ENCODE results near the gene GRPR.
A peak's percentile ranks its signal among the peaks of the same experiment; 100 is the strongest.
"Not testable (repeated sequence)": the region's sequence is repeated elsewhere in the genome, so short reads cannot be mapped to it uniquely, and the experiment has no call there.

Gene GRPR

DNA sequence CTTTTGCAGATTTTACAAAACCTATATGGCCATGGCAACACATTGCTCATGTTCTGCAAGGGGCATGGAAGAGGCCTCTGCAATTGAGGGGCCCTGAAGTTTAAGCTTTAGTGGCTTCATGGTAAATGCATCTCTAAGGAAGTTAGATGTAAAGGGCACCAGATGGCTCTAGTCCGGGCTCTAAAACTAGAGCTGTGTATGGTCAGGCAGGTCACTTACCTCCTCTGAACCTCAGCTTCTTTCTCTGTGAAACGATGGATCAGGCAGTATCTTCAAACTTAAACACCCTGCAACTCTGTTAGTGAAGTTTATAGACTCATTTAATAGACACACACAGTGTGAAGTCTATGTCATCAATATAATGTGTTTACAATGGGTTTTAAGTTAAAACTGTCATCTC lies 53.9 kb downstream of the GRPR start:
- Histone ChIP-seq H3K4me3 (replicated peaks; ENCODE audit: insufficient read depth, low read length) (no peak overlapping the region), H3K27me3 (ENCODE audit: insufficient read depth, poor library complexity, severe bottlenecking) (peaks cover 8% of the 10 kb centered on the region), H3K27ac (replicated peaks) (no peak overlapping the region)
- no peak for DNase-seq (ENCODE audit: low read depth in 1 of 2, low spot score in 1 of 2)
- no peak for TF ChIP-seq POLR2AphosphoS5 (IDR thresholded peaks at IDR 0.05; ENCODE audit: low read depth)
- TF ChIP-seq, protein P1, sequence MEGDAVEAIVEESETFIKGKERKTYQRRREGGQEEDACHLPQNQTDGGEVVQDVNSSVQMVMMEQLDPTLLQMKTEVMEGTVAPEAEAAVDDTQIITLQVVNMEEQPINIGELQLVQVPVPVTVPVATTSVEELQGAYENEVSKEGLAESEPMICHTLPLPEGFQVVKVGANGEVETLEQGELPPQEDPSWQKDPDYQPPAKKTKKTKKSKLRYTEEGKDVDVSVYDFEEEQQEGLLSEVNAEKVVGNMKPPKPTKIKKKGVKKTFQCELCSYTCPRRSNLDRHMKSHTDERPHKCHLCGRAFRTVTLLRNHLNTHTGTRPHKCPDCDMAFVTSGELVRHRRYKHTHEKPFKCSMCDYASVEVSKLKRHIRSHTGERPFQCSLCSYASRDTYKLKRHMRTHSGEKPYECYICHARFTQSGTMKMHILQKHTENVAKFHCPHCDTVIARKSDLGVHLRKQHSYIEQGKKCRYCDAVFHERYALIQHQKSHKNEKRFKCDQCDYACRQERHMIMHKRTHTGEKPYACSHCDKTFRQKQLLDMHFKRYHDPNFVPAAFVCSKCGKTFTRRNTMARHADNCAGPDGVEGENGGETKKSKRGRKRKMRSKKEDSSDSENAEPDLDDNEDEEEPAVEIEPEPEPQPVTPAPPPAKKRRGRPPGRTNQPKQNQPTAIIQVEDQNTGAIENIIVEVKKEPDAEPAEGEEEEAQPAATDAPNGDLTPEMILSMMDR (IDR thresholded peaks at IDR 0.05; ENCODE audit: insufficient read depth, low read length): no peak
- no peak for TF ChIP-seq GABPA (IDR thresholded peaks at IDR 0.05; ENCODE audit: low read depth)
- no peak for TF ChIP-seq SPI1 (IDR thresholded peaks at IDR 0.05; ENCODE audit: borderline replicate concordance, low read depth)

DNA sequence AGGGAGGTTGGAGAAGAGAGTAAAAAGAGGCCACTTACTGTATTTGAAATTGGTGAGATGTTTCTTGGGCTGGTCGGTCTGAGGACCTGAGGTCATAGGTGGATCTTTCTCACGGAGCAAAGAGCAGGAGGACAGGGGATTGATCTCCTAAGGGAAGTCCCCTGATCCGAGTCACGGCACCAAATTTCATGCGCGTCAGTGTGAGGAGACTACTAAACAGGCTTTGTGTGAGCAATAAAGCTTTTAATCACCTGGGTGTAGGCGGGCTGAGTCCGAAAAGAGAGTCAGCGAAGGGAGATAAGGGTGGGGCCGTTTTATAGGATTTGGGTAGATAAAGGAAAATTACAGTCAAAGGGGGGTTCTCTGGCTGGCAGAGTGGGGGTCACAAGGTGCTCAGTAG lies 60.5 kb downstream of the GRPR start:
- not testable (repeated sequence) for DNase-seq (ENCODE audit: low read depth in 1 of 2, low spot score in 1 of 2); H3K4me3 ChIP-seq (replicated peaks; ENCODE audit: insufficient read depth, low read length); H3K27ac ChIP-seq (replicated peaks); H3K27me3 ChIP-seq (ENCODE audit: insufficient read depth, poor library complexity, severe bottlenecking)

DNA sequence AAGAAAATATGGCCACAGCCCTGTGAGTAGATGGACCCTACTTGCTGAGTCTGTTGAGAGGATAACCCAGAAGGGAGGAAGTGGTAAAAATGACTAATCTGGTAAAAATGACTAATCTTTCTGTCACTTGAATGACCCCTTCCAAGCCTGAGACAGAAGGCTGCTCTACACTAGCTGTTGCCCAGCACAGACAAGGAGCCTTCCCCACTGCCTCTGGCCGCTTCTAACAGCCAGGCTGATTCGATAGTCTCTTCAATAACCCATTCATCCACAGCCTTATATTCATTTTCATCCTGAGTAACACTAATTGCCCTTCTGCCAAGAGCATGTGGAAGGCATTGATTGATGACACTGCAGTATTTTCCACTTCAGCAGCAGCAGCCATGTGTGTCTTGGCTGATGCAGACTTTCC lies 62.4 kb downstream of the GRPR start:
- TF ChIP-seq POLR2AphosphoS5 (IDR thresholded peaks at IDR 0.05; ENCODE audit: low read depth) (no peak), SPI1 (IDR thresholded peaks at IDR 0.05; ENCODE audit: borderline replicate concordance, low read depth) (0 out of 2 replicates have a peak, but pooled peaks have one; percentile 11), GABPA (IDR thresholded peaks at IDR 0.05; ENCODE audit: low read depth) (no peak)
- TF ChIP-seq, protein P1 (IDR thresholded peaks at IDR 0.05; ENCODE audit: insufficient read depth, low read length): no peak
- TF ChIP-seq, protein P2, sequence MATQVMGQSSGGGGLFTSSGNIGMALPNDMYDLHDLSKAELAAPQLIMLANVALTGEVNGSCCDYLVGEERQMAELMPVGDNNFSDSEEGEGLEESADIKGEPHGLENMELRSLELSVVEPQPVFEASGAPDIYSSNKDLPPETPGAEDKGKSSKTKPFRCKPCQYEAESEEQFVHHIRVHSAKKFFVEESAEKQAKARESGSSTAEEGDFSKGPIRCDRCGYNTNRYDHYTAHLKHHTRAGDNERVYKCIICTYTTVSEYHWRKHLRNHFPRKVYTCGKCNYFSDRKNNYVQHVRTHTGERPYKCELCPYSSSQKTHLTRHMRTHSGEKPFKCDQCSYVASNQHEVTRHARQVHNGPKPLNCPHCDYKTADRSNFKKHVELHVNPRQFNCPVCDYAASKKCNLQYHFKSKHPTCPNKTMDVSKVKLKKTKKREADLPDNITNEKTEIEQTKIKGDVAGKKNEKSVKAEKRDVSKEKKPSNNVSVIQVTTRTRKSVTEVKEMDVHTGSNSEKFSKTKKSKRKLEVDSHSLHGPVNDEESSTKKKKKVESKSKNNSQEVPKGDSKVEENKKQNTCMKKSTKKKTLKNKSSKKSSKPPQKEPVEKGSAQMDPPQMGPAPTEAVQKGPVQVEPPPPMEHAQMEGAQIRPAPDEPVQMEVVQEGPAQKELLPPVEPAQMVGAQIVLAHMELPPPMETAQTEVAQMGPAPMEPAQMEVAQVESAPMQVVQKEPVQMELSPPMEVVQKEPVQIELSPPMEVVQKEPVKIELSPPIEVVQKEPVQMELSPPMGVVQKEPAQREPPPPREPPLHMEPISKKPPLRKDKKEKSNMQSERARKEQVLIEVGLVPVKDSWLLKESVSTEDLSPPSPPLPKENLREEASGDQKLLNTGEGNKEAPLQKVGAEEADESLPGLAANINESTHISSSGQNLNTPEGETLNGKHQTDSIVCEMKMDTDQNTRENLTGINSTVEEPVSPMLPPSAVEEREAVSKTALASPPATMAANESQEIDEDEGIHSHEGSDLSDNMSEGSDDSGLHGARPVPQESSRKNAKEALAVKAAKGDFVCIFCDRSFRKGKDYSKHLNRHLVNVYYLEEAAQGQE (IDR thresholded peaks at IDR 0.05; ENCODE audit: insufficient replicate concordance, low read depth): no peak
- H3K27me3 ChIP-seq (ENCODE audit: insufficient read depth, poor library complexity, severe bottlenecking): no peaks in the 10 kb centered on the region
- no peak overlapping the region for H3K27ac ChIP-seq (replicated peaks)
- DNase-seq (ENCODE audit: low read depth in 1 of 2, low spot score in 1 of 2): peak in 1 of 2 experiments; percentile 17
- no peak overlapping the region for H3K4me3 ChIP-seq (replicated peaks; ENCODE audit: insufficient read depth, low read length)

DNA sequence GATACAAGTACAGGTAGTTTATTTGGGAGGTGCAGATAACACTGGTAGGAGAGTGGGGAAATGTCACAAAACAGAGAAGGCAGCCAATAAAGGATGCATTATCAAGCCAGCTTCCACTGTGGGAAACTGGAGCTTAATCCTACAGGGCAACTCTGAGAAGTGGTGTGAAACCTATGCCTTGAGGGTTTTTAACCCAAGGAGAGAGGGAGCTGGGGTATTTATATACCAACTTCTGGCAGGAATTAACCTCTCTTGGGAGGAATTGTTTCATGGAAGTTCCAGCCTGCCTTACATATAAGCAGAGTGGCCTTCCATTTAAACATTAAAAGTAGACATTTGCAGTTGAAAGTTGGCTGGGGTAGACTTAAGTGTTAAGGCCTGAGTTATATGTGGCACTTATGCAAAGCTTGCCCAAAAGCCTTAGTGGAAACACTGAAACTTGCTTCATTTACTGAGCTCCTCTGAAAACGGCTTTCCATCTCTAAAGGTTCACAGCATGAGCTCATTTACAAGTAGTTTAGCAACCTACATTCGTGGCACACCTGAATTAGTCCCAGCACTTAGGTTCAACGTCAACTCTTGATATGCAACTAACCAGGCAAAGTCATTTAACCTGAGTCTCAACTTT lies 63.1 kb downstream of the GRPR start:
- H3K27ac ChIP-seq (replicated peaks): no peak overlapping the region
- no peak for TF ChIP-seq GABPA (IDR thresholded peaks at IDR 0.05; ENCODE audit: low read depth)
- TF ChIP-seq POLR2AphosphoS5 (IDR thresholded peaks at IDR 0.05; ENCODE audit: low read depth): no peak
- TF ChIP-seq, protein P1 (IDR thresholded peaks at IDR 0.05; ENCODE audit: insufficient read depth, low read length): no peak
- TF ChIP-seq, protein P2 (IDR thresholded peaks at IDR 0.05; ENCODE audit: insufficient replicate concordance, low read depth): no peak
- no peak for TF ChIP-seq SPI1 (IDR thresholded peaks at IDR 0.05; ENCODE audit: borderline replicate concordance, low read depth)
- no peak overlapping the region for H3K4me3 ChIP-seq (replicated peaks; ENCODE audit: insufficient read depth, low read length)
- no peaks in the 10 kb centered on the region for H3K27me3 ChIP-seq (ENCODE audit: insufficient read depth, poor library complexity, severe bottlenecking)
- no peak for DNase-seq (ENCODE audit: low read depth in 1 of 2, low spot score in 1 of 2)

All from HL-60 (cell line).